HFFc6 (cell line): ENCODE data around the gene ABCB1. TPM values are rescaled to one million over a fixed set of nuclear protein-coding genes. Genes with fewer than 3 reads are reported as not detected.

ENCODE experiments used
- DNase-seq: peaks from one replicate; pipeline ENCODE4 v3.0.0-alpha.2; 2018
- H3K27ac Mint-ChIP-seq: 2 replicates; pipeline ENCODE4 v1.8.0; 2020; ENCODE audit warnings: mild to moderate bottlenecking, mixed read lengths
- H3K27me3 Mint-ChIP-seq: 2 replicates; pipeline ENCODE4 v1.8.0; 2021; ENCODE audit warnings: mild to moderate bottlenecking, moderate library complexity, mixed read lengths; ENCODE audit not compliant: insufficient read depth
- H3K36me3 Mint-ChIP-seq: 2 replicates; pipeline ENCODE4 v1.8.0; 2021; ENCODE audit warnings: low read depth, mixed read lengths
- H3K4me1 Mint-ChIP-seq: 2 replicates; pipeline ENCODE4 v1.8.0; 2020; ENCODE audit warnings: low read depth, mixed read lengths
- H3K4me3 Mint-ChIP-seq: 2 replicates; pipeline ENCODE4 v1.8.0; 2020; ENCODE audit warnings: mild to moderate bottlenecking, moderate library complexity, mixed read lengths
- H3K9me3 Mint-ChIP-seq: 2 replicates; pipeline ENCODE4 v1.8.0; 2020; ENCODE audit warnings: mild to moderate bottlenecking, mixed read lengths
- total RNA-seq, 6 experiments: library from RNA; stranded (reverse); fragmentation: NEBNext Ultra II Directional; extraction: Animal tissue kit (Norgen Biotek cat#: 25700); gene quantifications; 2 replicates in 1 of 6; 3 replicates in 5 of 6; pipeline ENCODE4 v1.2.3, GENCODE V29; 2021
- TF ChIP-seq, protein P1 (sequence below): fragments of 200-600 bp; sonication (generic); IDR thresholded peaks from 2 replicates; pipeline ENCODE4 v1.5.0; 2021; ENCODE audit warnings: antibody characterized with exemption, mild to moderate bottlenecking

Gene ABCB1
- total RNA-seq, 6 experiments from 2014 or later, result 4.4 to 7.4 (median 5.9) TPM

DNA sequence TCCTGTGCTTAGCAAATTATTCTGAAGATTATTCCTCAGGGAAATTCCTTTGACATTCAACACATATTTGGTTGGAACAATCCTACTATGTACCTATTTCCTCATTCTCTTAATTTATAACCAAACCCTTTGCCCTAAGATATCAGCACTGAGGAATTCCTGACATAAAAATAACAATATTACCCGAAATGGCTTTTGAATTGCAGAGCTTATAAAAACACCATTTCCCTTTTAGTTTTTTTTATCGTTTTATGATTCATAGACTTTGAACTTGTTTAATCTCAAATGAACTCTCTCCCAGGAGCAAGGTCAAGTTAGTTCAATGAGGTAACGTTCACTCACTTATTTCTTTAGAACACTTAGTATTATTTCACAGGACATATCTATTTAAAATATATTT, 7.7 kb upstream of the ABCB1 start:
- TF ChIP-seq, protein P1, sequence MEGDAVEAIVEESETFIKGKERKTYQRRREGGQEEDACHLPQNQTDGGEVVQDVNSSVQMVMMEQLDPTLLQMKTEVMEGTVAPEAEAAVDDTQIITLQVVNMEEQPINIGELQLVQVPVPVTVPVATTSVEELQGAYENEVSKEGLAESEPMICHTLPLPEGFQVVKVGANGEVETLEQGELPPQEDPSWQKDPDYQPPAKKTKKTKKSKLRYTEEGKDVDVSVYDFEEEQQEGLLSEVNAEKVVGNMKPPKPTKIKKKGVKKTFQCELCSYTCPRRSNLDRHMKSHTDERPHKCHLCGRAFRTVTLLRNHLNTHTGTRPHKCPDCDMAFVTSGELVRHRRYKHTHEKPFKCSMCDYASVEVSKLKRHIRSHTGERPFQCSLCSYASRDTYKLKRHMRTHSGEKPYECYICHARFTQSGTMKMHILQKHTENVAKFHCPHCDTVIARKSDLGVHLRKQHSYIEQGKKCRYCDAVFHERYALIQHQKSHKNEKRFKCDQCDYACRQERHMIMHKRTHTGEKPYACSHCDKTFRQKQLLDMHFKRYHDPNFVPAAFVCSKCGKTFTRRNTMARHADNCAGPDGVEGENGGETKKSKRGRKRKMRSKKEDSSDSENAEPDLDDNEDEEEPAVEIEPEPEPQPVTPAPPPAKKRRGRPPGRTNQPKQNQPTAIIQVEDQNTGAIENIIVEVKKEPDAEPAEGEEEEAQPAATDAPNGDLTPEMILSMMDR, result no peak
- H3K27ac Mint-ChIP-seq, result no peak overlapping the region
- H3K4me3 Mint-ChIP-seq, result no peak overlapping the region
- no peak for DNase-seq
- H3K27me3 Mint-ChIP-seq, result 0 out of 2 replicates have a peak, but pooled peaks cover 2% of the 10 kb centered on the region
- peaks cover 6% of the 10 kb centered on the region; the same call in 1 of the 2 replicates for H3K36me3 Mint-ChIP-seq
- no peaks in the 10 kb centered on the region; the same call in 1 of the 2 replicates for H3K9me3 Mint-ChIP-seq
- peaks cover 6% of the 10 kb centered on the region; the same call in 1 of the 2 replicates for H3K4me1 Mint-ChIP-seq

DNA sequence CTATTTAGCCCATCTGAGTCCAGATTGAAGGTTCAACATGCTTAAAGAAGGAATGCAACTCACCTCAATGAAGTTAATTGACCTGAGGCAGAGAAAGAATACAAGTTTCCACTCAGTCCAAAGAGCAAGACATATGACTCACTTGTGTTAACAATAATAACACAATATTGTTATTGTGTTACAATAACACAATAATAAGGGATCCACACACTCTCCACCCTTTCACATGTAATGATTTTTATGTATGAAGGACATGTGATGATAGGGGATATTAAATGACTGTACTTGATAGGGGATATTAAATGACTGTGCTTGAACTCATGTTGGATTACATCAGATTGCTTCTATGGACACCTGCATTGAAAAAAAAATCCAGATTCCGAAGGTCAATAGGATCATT, 3.6 kb upstream of the ABCB1 start:
- no peak overlapping the region for H3K27ac Mint-ChIP-seq
- no peaks in the 10 kb centered on the region for H3K36me3 Mint-ChIP-seq
- DNase-seq, result no peak
- TF ChIP-seq, protein P1, result no peak
- peaks cover 4% of the 10 kb centered on the region; the same call in 1 of the 2 replicates for H3K27me3 Mint-ChIP-seq
- peaks cover 6% of the 10 kb centered on the region; the same call in 1 of the 2 replicates for H3K4me1 Mint-ChIP-seq
- H3K4me3 Mint-ChIP-seq, result no peak overlapping the region
- H3K9me3 Mint-ChIP-seq, result no peaks in the 10 kb centered on the region; the same call in 1 of the 2 replicates

DNA sequence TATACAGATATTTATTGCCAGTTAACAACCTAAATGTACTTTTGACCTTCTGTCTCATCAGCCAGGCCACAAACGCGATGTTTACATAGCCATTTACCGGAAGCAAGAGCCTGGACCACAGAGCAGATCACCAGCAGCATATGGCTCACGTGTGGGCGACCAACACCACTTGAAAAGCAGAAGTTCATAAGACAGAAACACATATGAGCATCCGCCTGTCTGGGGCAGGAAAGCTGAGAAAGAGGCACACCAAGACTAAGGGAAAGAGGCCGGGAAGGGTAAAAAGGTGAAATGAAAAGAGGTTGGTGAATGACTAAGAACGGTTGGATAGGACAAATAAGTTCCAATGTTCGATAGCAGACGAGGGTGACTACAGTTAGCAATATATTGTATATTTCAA, 1.3 kb downstream of the ABCB1 start:
- TF ChIP-seq, protein P1, result no peak
- no peak overlapping the region for H3K27ac Mint-ChIP-seq
- no peaks in the 10 kb centered on the region for H3K36me3 Mint-ChIP-seq
- H3K4me1 Mint-ChIP-seq, result no peaks in the 10 kb centered on the region; the same call in 1 of the 2 replicates
- peaks cover 2% of the 10 kb centered on the region; the same call in 1 of the 2 replicates for H3K27me3 Mint-ChIP-seq
- no peaks in the 10 kb centered on the region for H3K9me3 Mint-ChIP-seq
- no peak for DNase-seq
- peak overlapping the region; percentile 18; the same call in 1 of the 2 replicates for H3K4me3 Mint-ChIP-seq

DNA sequence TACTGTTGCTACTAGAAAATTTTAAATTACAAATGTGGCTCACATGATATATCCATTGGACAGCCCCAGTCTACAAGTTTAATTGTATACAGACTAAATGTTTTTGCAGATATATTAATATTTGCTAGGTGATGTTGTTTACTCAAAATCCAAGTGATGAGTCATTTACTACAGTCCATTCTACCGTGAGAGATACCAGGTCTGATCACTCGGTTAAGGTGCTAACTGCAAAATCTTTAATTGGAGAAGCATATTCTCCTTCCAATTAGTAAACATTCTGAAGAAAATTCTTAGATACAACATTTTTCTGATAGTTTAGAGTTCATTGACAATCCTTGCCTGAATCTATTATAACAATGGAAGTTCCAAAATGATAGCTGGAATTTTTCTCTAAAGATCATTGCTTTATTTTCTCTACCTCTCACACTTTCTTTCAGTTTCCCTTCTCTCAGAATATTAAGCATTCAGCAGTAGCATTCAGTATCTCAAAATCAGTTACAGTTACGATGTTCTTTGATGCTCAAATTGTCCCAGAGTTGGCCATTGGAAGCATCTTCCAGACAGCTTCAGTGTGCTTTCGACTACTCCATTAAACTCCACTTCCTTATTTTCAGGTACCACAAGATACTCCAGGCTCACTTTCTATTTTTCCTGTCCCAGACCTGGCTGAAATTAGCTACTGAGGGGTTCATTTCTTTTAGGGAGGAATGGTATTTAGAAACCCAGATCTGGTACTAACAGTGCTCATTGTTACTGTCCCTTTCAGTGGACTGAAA, 2.3 kb downstream of the ABCB1 start:
- Mint-ChIP-seq H3K27me3 (peaks cover 2% of the 10 kb centered on the region; the same call in 1 of the 2 replicates), H3K9me3 (no peaks in the 10 kb centered on the region), H3K4me1 (no peaks in the 10 kb centered on the region; the same call in 1 of the 2 replicates), H3K27ac (no peak overlapping the region), H3K36me3 (no peaks in the 10 kb centered on the region), H3K4me3 (no peak overlapping the region)
- TF ChIP-seq, protein P1, result no peak
- DNase-seq, result no peak

DNA sequence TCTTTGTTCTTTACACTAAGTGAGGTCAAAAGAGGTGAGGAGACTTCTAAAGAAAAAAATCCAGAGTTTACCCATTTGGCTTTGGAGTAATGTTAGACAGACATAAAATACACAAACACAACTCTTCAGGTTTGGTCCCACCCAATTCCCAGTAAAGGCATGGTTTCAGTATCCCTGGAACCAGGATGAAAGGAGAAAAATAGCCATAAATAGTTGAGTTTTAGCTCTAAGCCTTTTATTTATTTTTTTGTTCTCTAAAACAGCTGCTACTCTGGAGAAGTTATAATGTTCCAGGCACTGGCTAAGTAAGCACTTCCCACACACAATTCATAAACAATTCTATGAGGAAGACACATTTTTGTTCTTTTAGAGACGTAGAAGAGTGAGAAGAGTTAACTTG, 4.0 kb downstream of the ABCB1 start:
- H3K27me3 Mint-ChIP-seq, result peaks cover 2% of the 10 kb centered on the region; the same call in 1 of the 2 replicates
- H3K36me3 Mint-ChIP-seq, result no peaks in the 10 kb centered on the region
- DNase-seq, result no peak
- H3K4me1 Mint-ChIP-seq, result no peaks in the 10 kb centered on the region; the same call in 1 of the 2 replicates
- H3K27ac Mint-ChIP-seq, result no peak overlapping the region
- H3K4me3 Mint-ChIP-seq, result no peak overlapping the region
- TF ChIP-seq, protein P1, result no peak
- H3K9me3 Mint-ChIP-seq, result no peaks in the 10 kb centered on the region
